ENCODE measurements around the gene EXO5. TPM values are rescaled to one million over a fixed set of nuclear protein-coding genes. Genes with fewer than 3 reads are reported as not detected.

The EXO5 gene
- total and polyA plus RNA-seq, 2 of the 13 experiments (the other 11 are each of a cell fraction or from before 2014, with no cell fraction given) = 9.9 to 20.5 TPM

- TF ChIP-seq RERE (CRISPR knock-in tag; IDR thresholded peaks at IDR 0.05; ENCODE audit: low read depth) = no peak
- no peak for TF ChIP-seq ZBTB49 (CRISPR knock-in tag; IDR thresholded peaks at IDR 0.05; ENCODE audit: borderline replicate concordance)
- no peak for TF ChIP-seq PBX2 (CRISPR knock-in tag; IDR thresholded peaks at IDR 0.05)
- TF ChIP-seq ZNF570 (CRISPR knock-in tag; IDR thresholded peaks at IDR 0.05; ENCODE audit: borderline replicate concordance) = no peak
- no peak for TF ChIP-seq SETDB1 (CRISPR knock-in tag; IDR thresholded peaks at IDR 0.05; ENCODE audit: borderline replicate concordance)
- TF ChIP-seq NR3C1 (CRISPR knock-in tag; IDR thresholded peaks at IDR 0.05) = no peak
- 0 out of 2 replicates have a peak, but pooled peaks have one; percentile 50 for TF ChIP-seq SIX4 (CRISPR knock-in tag; IDR thresholded peaks at IDR 0.05)
- no peak for TF ChIP-seq TRIM22 (IDR thresholded peaks at IDR 0.05)
- TF ChIP-seq ZNF891 (CRISPR knock-in tag; IDR thresholded peaks at IDR 0.05) = peak; percentile 84; the same call in 1 of the 2 replicates
- TF ChIP-seq PLRG1 (conservative IDR thresholded peaks at IDR 0.05) = no peak
- no peak for TF ChIP-seq ZNF773 (CRISPR knock-in tag; IDR thresholded peaks at IDR 0.05; ENCODE audit: borderline replicate concordance)
- TF ChIP-seq ZBTB10 (CRISPR knock-in tag; IDR thresholded peaks at IDR 0.05; ENCODE audit: borderline replicate concordance) = 0 out of 2 replicates have a peak, but pooled peaks have one; percentile 51
- TF ChIP-seq MIXL1 (CRISPR knock-in tag; IDR thresholded peaks at IDR 0.05) = peak; percentile 12; the same call in 1 of the 2 replicates
- TF ChIP-seq ZNF83 (CRISPR knock-in tag; IDR thresholded peaks at IDR 0.05; ENCODE audit: borderline replicate concordance) = no peak
- TF ChIP-seq ZNF34 (CRISPR knock-in tag; IDR thresholded peaks at IDR 0.05; ENCODE audit: borderline replicate concordance) = 0 out of 2 replicates have a peak, but pooled peaks have one; percentile 75
Measured at GRCh38 chr1:40508375-40509341, at the start of gene EXO5 (continued).
